Measurements from ENCODE around the gene RO60. TPM values are rescaled to one million over a fixed set of nuclear protein-coding genes. Genes with fewer than 3 reads are reported as not detected.

The RO60 gene
- total RNA-seq, 1 experiment from 2014 or later, result 69.5 TPM

DNA sequence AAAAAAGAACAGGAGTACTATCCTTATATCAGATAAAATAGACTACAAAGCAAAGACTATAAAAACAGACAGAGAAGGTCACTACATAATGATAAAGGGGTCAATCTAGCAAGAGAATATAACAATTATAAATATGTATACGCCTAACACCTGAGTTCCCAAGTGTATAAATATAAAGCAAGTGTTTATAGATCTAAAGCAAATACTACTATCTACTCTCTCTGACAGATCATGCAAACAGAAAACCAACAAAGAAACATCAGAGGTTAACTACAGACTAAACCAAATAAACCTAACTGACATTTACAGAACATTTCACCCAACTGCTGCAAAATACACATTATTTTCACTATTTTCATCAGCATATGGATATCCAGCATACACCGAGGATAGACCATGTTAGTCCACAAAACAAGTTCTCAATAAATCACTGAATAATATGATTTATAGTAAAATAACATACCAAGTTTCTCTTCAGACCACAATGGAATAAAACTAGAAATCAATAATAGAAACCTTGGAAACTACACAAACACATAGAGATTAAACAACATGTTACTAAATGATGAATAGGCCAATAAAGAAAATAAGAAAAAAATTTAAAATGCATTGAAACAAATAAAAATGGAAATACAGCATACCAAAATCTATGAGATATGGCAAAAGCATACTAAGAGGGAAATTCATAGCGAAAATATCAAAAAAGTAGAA is 22.9 kb upstream of the RO60 start:
- Histone ChIP-seq H3K9ac (ENCODE audit: low read length) (no peak overlapping the region), H3K4me2 (ENCODE audit: low read length) (no peak overlapping the region), H3K79me2 (ENCODE audit: insufficient read depth, low read length) (peaks cover 96% of the 10 kb centered on the region), H3K4me1 (ENCODE audit: control insufficient read depth in 1 of 2, insufficient read depth in 2 of 2, low read length in 2 of 2) (no peaks in the 10 kb centered on the region), H4K20me1 (ENCODE audit: insufficient read depth) (peaks cover 14% of the 10 kb centered on the region; the same call in 1 of the 2 replicates), H3K9me3 (ENCODE audit: control insufficient read depth in 1 of 2, insufficient read depth in 1 of 2, low read depth in 1 of 2, low read length in 2 of 2) (no peaks in the 10 kb centered on the region), H3K27ac (ENCODE audit: low read depth, low read length) (no peak overlapping the region), H3K9me2 (ENCODE audit: insufficient read depth) (no peaks in the 10 kb centered on the region), H3K4me3 (replicated peaks in 1 of 2; ENCODE audit: low read depth in 1 of 2, low read length in 2 of 2) (no peak overlapping the region), H2AFZ (ENCODE audit: low read depth, low read length, poor library complexity, severe bottlenecking) (no peak overlapping the region), H3K36me3 (ENCODE audit: control insufficient read depth in 1 of 2, insufficient read depth in 2 of 2, low read length in 2 of 2) (no peaks in the 10 kb centered on the region), H3K27me3 (ENCODE audit: insufficient read depth, low read length) (no peaks in the 10 kb centered on the region)
- no TSS peak for BruUV-seq (replicated peaks)
- intact Hi-C loops (cut with micrococcal nuclease), result no loop called here
- DNase-seq (ENCODE audit: low read depth, low spot score) (no peak), ATAC-seq (no peak)
- POLR2A ChIA-PET, result no interaction called here
- RAD21 ChIA-PET (ENCODE audit: low non-redundant PET in 1 of 2, low total read pairs in 2 of 2, uncharacterized antibody in 2 of 2, unreplicated experiment in 2 of 2), result no interaction called here
- CTCF ChIA-PET, result no interaction called here
- TF ChIP-seq, protein P1, sequence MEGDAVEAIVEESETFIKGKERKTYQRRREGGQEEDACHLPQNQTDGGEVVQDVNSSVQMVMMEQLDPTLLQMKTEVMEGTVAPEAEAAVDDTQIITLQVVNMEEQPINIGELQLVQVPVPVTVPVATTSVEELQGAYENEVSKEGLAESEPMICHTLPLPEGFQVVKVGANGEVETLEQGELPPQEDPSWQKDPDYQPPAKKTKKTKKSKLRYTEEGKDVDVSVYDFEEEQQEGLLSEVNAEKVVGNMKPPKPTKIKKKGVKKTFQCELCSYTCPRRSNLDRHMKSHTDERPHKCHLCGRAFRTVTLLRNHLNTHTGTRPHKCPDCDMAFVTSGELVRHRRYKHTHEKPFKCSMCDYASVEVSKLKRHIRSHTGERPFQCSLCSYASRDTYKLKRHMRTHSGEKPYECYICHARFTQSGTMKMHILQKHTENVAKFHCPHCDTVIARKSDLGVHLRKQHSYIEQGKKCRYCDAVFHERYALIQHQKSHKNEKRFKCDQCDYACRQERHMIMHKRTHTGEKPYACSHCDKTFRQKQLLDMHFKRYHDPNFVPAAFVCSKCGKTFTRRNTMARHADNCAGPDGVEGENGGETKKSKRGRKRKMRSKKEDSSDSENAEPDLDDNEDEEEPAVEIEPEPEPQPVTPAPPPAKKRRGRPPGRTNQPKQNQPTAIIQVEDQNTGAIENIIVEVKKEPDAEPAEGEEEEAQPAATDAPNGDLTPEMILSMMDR (IDR thresholded peaks at IDR 0.05 in 2 of 3, conservative IDR thresholded peaks at IDR 0.05 in 1 of 3; ENCODE audit: borderline replicate concordance in 1 of 3, insufficient read depth in 1 of 3, low read depth in 2 of 3, low read length in 2 of 3), result no peak
- TF ChIP-seq SP1 (IDR thresholded peaks at IDR 0.05; ENCODE audit: low read depth) (no peak), CBX3 (IDR thresholded peaks at IDR 0.05; ENCODE audit: low read depth) (no peak), EGR1 (IDR thresholded peaks at IDR 0.05; ENCODE audit: low read depth) (no peak), TCF7L2 (IDR thresholded peaks at IDR 0.05; ENCODE audit: borderline replicate concordance, extremely low read depth, insufficient read depth, insufficient read length) (no peak), POLR2AphosphoS5 (IDR thresholded peaks at IDR 0.05; ENCODE audit: low read depth, low read length) (no peak), CEBPB (IDR thresholded peaks at IDR 0.05; ENCODE audit: low read depth) (no peak), ZNF274 (IDR thresholded peaks at IDR 0.05; ENCODE audit: low read depth, low read length) (no peak), SRF (IDR thresholded peaks at IDR 0.05; ENCODE audit: low read depth) (no peak), POLR2A (IDR thresholded peaks at IDR 0.05; ENCODE audit: borderline replicate concordance, extremely low read depth, insufficient read depth, insufficient read length) (no peak), FOSL1 (IDR thresholded peaks at IDR 0.05; ENCODE audit: low read depth) (no peak)
- TF ChIP-seq, protein P2, sequence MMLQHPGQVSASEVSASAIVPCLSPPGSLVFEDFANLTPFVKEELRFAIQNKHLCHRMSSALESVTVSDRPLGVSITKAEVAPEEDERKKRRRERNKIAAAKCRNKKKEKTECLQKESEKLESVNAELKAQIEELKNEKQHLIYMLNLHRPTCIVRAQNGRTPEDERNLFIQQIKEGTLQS (IDR thresholded peaks at IDR 0.05), result no peak
- TF ChIP-seq, protein P3, sequence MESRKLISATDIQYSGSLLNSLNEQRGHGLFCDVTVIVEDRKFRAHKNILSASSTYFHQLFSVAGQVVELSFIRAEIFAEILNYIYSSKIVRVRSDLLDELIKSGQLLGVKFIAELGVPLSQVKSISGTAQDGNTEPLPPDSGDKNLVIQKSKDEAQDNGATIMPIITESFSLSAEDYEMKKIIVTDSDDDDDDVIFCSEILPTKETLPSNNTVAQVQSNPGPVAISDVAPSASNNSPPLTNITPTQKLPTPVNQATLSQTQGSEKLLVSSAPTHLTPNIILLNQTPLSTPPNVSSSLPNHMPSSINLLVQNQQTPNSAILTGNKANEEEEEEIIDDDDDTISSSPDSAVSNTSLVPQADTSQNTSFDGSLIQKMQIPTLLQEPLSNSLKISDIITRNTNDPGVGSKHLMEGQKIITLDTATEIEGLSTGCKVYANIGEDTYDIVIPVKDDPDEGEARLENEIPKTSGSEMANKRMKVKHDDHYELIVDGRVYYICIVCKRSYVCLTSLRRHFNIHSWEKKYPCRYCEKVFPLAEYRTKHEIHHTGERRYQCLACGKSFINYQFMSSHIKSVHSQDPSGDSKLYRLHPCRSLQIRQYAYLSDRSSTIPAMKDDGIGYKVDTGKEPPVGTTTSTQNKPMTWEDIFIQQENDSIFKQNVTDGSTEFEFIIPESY (IDR thresholded peaks at IDR 0.05; ENCODE audit: extremely low read depth, insufficient replicate concordance, low read length), result no peak

All from HCT116 (cell line).